ENCODE measurements around the gene SRC.

DNA sequence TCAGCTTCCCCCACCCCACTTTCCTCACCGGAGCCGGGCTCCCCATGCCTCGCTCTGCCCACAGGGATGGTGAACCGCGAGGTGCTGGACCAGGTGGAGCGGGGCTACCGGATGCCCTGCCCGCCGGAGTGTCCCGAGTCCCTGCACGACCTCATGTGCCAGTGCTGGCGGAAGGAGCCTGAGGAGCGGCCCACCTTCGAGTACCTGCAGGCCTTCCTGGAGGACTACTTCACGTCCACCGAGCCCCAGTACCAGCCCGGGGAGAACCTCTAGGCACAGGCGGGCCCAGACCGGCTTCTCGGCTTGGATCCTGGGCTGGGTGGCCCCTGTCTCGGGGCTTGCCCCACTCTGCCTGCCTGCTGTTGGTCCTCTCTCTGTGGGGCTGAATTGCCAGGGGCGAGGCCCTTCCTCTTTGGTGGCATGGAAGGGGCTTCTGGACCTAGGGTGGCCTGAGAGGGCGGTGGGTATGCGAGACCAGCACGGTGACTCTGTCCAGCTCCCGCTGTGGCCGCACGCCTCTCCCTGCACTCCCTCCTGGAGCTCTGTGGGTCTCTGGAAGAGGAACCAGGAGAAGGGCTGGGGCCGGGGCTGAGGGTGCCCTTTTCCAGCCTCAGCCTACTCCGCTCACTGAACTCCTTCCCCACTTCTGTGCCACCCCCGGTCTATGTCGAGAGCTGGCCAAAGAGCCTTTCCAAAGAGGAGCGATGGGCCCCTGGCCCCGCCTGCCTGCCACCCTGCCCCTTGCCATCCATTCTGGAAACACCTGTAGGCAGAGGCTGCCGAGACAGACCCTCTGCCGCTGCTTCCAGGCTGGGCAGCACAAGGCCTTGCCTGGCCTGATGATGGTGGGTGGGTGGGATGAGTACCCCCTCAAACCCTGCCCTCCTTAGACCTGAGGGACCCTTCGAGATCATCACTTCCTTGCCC lies 57.4 kb downstream of the SRC start:
- TF ChIP-seq POLR2AphosphoS5 (IDR thresholded peaks at IDR 0.05; ENCODE audit: low read depth, low read length), result no peak; the same call in 1 of the 2 replicates
- TF ChIP-seq POLR2A (IDR thresholded peaks at IDR 0.05; ENCODE audit: low read depth, low read length), result no peak
- no peak for TF ChIP-seq POU2F2 (IDR thresholded peaks at IDR 0.05; ENCODE audit: low read depth, low read length)
- no peak for TF ChIP-seq TAF1 (IDR thresholded peaks at IDR 0.05; ENCODE audit: low read depth, low read length)
- TF ChIP-seq SPI1 (IDR thresholded peaks at IDR 0.05; ENCODE audit: low read depth, low read length), result no peak
- TF ChIP-seq PAX5 (IDR thresholded peaks at IDR 0.05; ENCODE audit: insufficient read depth, low read length, severe bottlenecking), result no peak
